ENCODE results near the gene MACROH2A2.

GRCh38 chr10:70092389-70092718 lies 39.7 kb downstream of the MACROH2A2 start:
- TF ChIP-seq SMAD1 (CRISPR knock-in tag; IDR thresholded peaks at IDR 0.05; ENCODE audit: borderline replicate concordance, low read depth) (no peak), ZNF550 (CRISPR knock-in tag; IDR thresholded peaks at IDR 0.05; ENCODE audit: borderline replicate concordance) (no peak), SMARCE1 (IDR thresholded peaks at IDR 0.05; ENCODE audit: borderline replicate concordance) (no peak), ZNF781 (CRISPR knock-in tag; IDR thresholded peaks at IDR 0.05; ENCODE audit: borderline replicate concordance, not compliant biosample characterization) (no peak), ZNF333 (CRISPR knock-in tag; IDR thresholded peaks at IDR 0.05; ENCODE audit: borderline replicate concordance) (no peak)
